Neural crest cell (in vitro differentiated cells): ENCODE results near the gene GNPTG. TPM values are rescaled to one million over a fixed set of nuclear protein-coding genes. Genes with fewer than 3 reads are reported as not detected.
A peak's percentile ranks its signal among the peaks of the same experiment; 100 is the strongest.

ENCODE experiments used
- DNase-seq: peaks from one replicate; pipeline ENCODE4 v3.0.0; 2021; ENCODE audit warnings: low read depth, mixed read lengths, low spot score
- H3K27ac Mint-ChIP-seq: one replicate; pipeline ENCODE4 v1.8.0; 2021; ENCODE audit warnings: mild to moderate bottlenecking, mixed read lengths; ENCODE audit not compliant: unreplicated experiment
- H3K27me3 Mint-ChIP-seq: 2 replicates; pipeline ENCODE4 v1.8.0; 2021; ENCODE audit warnings: low read depth, mild to moderate bottlenecking, mixed read lengths
- H3K36me3 Mint-ChIP-seq: 2 replicates; pipeline ENCODE4 v1.8.0; 2021; ENCODE audit warnings: low read depth, mild to moderate bottlenecking, mixed read lengths
- H3K4me1 Mint-ChIP-seq: 2 replicates; pipeline ENCODE4 v1.8.0; 2021; ENCODE audit warnings: mixed read lengths
- H3K4me3 Mint-ChIP-seq: one replicate; pipeline ENCODE4 v1.8.0; 2021; ENCODE audit warnings: mild to moderate bottlenecking, mixed read lengths
- H3K9me3 Mint-ChIP-seq: 2 replicates; pipeline ENCODE4 v1.8.0; 2021; ENCODE audit warnings: mixed read lengths
- CTCF ChIP-seq: fragments of 200-600 bp; sonication (generic); conservative IDR thresholded peaks from 2 replicates; pipeline ENCODE4 v1.5.0; 2021; ENCODE audit warnings: antibody characterized with exemption, mild to moderate bottlenecking
- total RNA-seq: library from RNA; stranded (reverse); gene quantifications from 2 replicates; pipeline ENCODE4 v1.2.1, GENCODE V29; 2021

Gene GNPTG
- total RNA-seq, 1 donor from 2014 or later = 38.3 TPM

GRCh38 chr16:1337486-1337885 lies 14.2 kb upstream of the GNPTG start:
- TF ChIP-seq CTCF = no peak
- Mint-ChIP-seq H3K4me3 (no peak overlapping the region), H3K36me3 (no peaks in the 10 kb centered on the region), H3K27me3 (peaks cover 38% of the 10 kb centered on the region), H3K27ac (no peak overlapping the region), H3K9me3 (no peaks in the 10 kb centered on the region), H3K4me1 (peaks cover 5% of the 10 kb centered on the region)
- no peak for DNase-seq

GRCh38 chr16:1338119-1338730 lies 13.5 kb upstream of the GNPTG start:
- peak; percentile 60 for TF ChIP-seq CTCF
- Mint-ChIP-seq H3K4me1 (peaks cover 10% of the 10 kb centered on the region), H3K9me3 (no peaks in the 10 kb centered on the region), H3K27ac (no peak overlapping the region), H3K36me3 (no peaks in the 10 kb centered on the region), H3K27me3 (peaks cover 41% of the 10 kb centered on the region), H3K4me3 (no peak overlapping the region)
- DNase-seq = peak; percentile 46

GRCh38 chr16:1338855-1339675 lies 12.7 kb upstream of the GNPTG start:
- Mint-ChIP-seq H3K4me3 (no peak overlapping the region), H3K27me3 (peaks cover 44% of the 10 kb centered on the region), H3K36me3 (no peaks in the 10 kb centered on the region), H3K4me1 (peaks cover 14% of the 10 kb centered on the region), H3K27ac (no peak overlapping the region), H3K9me3 (no peaks in the 10 kb centered on the region)
- no peak for DNase-seq
- TF ChIP-seq CTCF = no peak

GRCh38 chr16:1340730-1341494 lies 10.8 kb upstream of the GNPTG start:
- H3K4me1 Mint-ChIP-seq = peaks cover 9% of the 10 kb centered on the region
- H3K27me3 Mint-ChIP-seq = peaks cover 29% of the 10 kb centered on the region
- no peak for DNase-seq
- H3K27ac Mint-ChIP-seq = no peak overlapping the region
- no peaks in the 10 kb centered on the region for H3K36me3 Mint-ChIP-seq
- no peak for TF ChIP-seq CTCF
- no peaks in the 10 kb centered on the region for H3K9me3 Mint-ChIP-seq
- no peak overlapping the region for H3K4me3 Mint-ChIP-seq

- H3K4me3 Mint-ChIP-seq = peak overlapping the region; percentile 34
- no peak for TF ChIP-seq CTCF
- no peaks in the 10 kb centered on the region for H3K9me3 Mint-ChIP-seq
- no peak for DNase-seq
- peaks cover 9% of the 10 kb centered on the region for H3K4me1 Mint-ChIP-seq
- peaks cover 20% of the 10 kb centered on the region for H3K27me3 Mint-ChIP-seq
- H3K36me3 Mint-ChIP-seq = no peaks in the 10 kb centered on the region
- no peak overlapping the region for H3K27ac Mint-ChIP-seq
Measured at GRCh38 chr16:1341495-1342420, 10.0 kb upstream of the GNPTG start.
